HCT116 (cell line): Measurements from ENCODE around the gene AQP10. TPM values are rescaled to one million over a fixed set of nuclear protein-coding genes. Genes with fewer than 3 reads are reported as not detected.
"Not testable (repeated sequence)": the region's sequence is repeated elsewhere in the genome, so short reads cannot be mapped to it uniquely, and the experiment has no call there.

Experiments
- ATAC-seq: fragments of 200-7000 bp; cut with Tn5 transposase; 2 replicates; pipeline ENCODE4 v1.9.1; 2020; ENCODE audit warnings: mild to moderate bottlenecking, moderate library complexity
- BruUV-seq: library from RNA; stranded (reverse); fragments of 400-500 nt; replicated peaks from 2 replicates; lab custom pipeline; 2021; lab: Mats Ljungman, UMichigan
- CTCF ChIA-PET: fragments of 300-600 bp; sonication (Branson Sonifier 250); formaldehyde crosslinking; loops from one replicate; lab custom pipeline; 2021; ENCODE audit warnings: antibody characterized with exemption; lab: Charles Lee
- POLR2A ChIA-PET: fragments of 300-600, 350-600 bp; sonication (Branson Sonifier 250); formaldehyde crosslinking; loops from one replicate; lab custom pipeline; 2021; ENCODE audit warnings: antibody characterized with exemption; lab: Charles Lee
- RAD21 ChIA-PET, 2 experiments: fragments of 300-600 bp; sonication (Branson Sonifier 250); formaldehyde crosslinking; loops; one replicate each; lab custom pipeline; 2023; ENCODE audit warnings: low total read pairs in 2 of 2; ENCODE audit not compliant: uncharacterized antibody in 2 of 2, unreplicated experiment in 2 of 2, low non-redundant PET in 1 of 2; lab: Charles Lee
- DNase-seq: peaks from one replicate; pipeline ENCODE4 v3.0.0-alpha.2; 2010; ENCODE audit warnings: low read depth, low spot score
- H2AFZ ChIP-seq: fragments of 200-600 bp; shearing (Covaris generic), sonication (generic); 2 replicates; pipeline ENCODE4 v1.6.1; 2017; ENCODE audit warnings: low read depth, mixed run types, mixed read lengths, antibody characterized with exemption, low read length; ENCODE audit not compliant: poor library complexity, severe bottlenecking
- H3K27ac ChIP-seq: 2 replicates; pipeline ENCODE4 v1.5.1; 2012; ENCODE audit warnings: low read depth, low read length
- H3K27me3 ChIP-seq: fragments of 200-600 bp; sonication (generic); 2 replicates; pipeline ENCODE4 v1.6.1; 2016; ENCODE audit warnings: mixed run types, low read length, mixed read lengths; ENCODE audit not compliant: insufficient read depth
- H3K36me3 ChIP-seq, 2 experiments: fragments of 200-500 bp in 1 of 2; fragments of 200-600 bp in 1 of 2; sonication (Bioruptor generic) in 1 of 2; sonication (generic) in 1 of 2; 2 replicates each; pipeline versions ENCODE4 v1.5.1 to v1.6.1; 2014 to 2016; ENCODE audit warnings: low read length in 2 of 2, inconsistent platforms in 1 of 2, mixed read lengths in 1 of 2, mixed run types in 1 of 2; ENCODE audit not compliant: insufficient read depth in 2 of 2, control insufficient read depth in 1 of 2
- H3K4me1 ChIP-seq, 2 experiments: fragments of 200-600 bp in 1 of 2; sonication (generic) in 1 of 2; 2 replicates each; pipeline versions ENCODE4 v1.5.1 to v1.6.1; 2012 to 2017; ENCODE audit warnings: low read length in 2 of 2, inconsistent platforms in 1 of 2, mild to moderate bottlenecking in 1 of 2, mixed read lengths in 1 of 2, mixed run types in 1 of 2, moderate library complexity in 1 of 2; ENCODE audit not compliant: insufficient read depth in 2 of 2, control insufficient read depth in 1 of 2
- H3K4me2 ChIP-seq: fragments of 200-600 bp; sonication (generic); 2 replicates; pipeline ENCODE4 v1.6.1; 2017; ENCODE audit warnings: mixed run types, low read length, mixed read lengths
- H3K4me3 ChIP-seq, 2 experiments: fragments of 200-600 bp in 1 of 2; sonication (generic) in 1 of 2; replicated peaks in 1 of 2; 2 replicates each; pipeline ENCODE4 v1.5.1; 2011 to 2016; ENCODE audit warnings: low read length in 2 of 2, control low read depth in 1 of 2, low read depth in 1 of 2, mild to moderate bottlenecking in 1 of 2, mixed read lengths in 1 of 2, mixed run types in 1 of 2
- H3K79me2 ChIP-seq: fragments of 200-600 bp; sonication (generic); 2 replicates; pipeline ENCODE4 v1.6.1; 2017; ENCODE audit warnings: mild to moderate bottlenecking, mixed run types, low read length, moderate library complexity, mixed read lengths; ENCODE audit not compliant: insufficient read depth
- H3K9ac ChIP-seq: fragments of 200-600 bp; sonication (generic); 2 replicates; pipeline ENCODE4 v1.6.1; 2016; ENCODE audit warnings: low read length, mixed read lengths
- H3K9me2 ChIP-seq: fragments of 200-600 bp; sonication (generic), shearing (Covaris generic); 2 replicates; pipeline ENCODE4 v1.6.1; 2017; ENCODE audit warnings: mixed run types, mild to moderate bottlenecking, moderate library complexity; ENCODE audit not compliant: insufficient read depth
- H3K9me3 ChIP-seq, 2 experiments: fragments of 200-500 bp in 1 of 2; fragments of 200-600 bp in 1 of 2; sonication (Bioruptor generic) in 1 of 2; sonication (generic) in 1 of 2; 2 replicates each; pipeline ENCODE4 v1.6.1; 2014 to 2017; ENCODE audit warnings: low read length in 2 of 2, mixed read lengths in 2 of 2, inconsistent platforms in 1 of 2, low read depth in 1 of 2, mild to moderate bottlenecking in 1 of 2, mixed run types in 1 of 2, moderate library complexity in 1 of 2; ENCODE audit not compliant: control insufficient read depth in 1 of 2, insufficient read depth in 1 of 2
- H4K20me1 ChIP-seq: fragments of 200-600 bp; sonication (generic), shearing (Covaris generic); 2 replicates; pipeline ENCODE4 v1.6.1; 2017; ENCODE audit warnings: mixed run types, mild to moderate bottlenecking, moderate library complexity; ENCODE audit not compliant: insufficient read depth
- CBX3 ChIP-seq: IDR thresholded peaks from 2 replicates; pipeline ENCODE4 v1.6.1; 2012; ENCODE audit warnings: low read depth
- CEBPB ChIP-seq: IDR thresholded peaks from 2 replicates; pipeline ENCODE4 v1.6.1; 2012; ENCODE audit warnings: low read depth
- EZH2 ChIP-seq: fragments of 200-600 bp; sonication (generic); IDR thresholded peaks from 2 replicates; pipeline ENCODE4 v1.6.1; 2017; ENCODE audit warnings: antibody characterized with exemption, mixed run types
- EZH2phosphoT487 ChIP-seq: fragments of 200-600 bp; IDR thresholded peaks from 2 replicates; pipeline ENCODE4 v1.6.1; 2018; ENCODE audit warnings: antibody characterized with exemption, borderline replicate concordance
- FOSL1 ChIP-seq: IDR thresholded peaks from 2 replicates; pipeline ENCODE4 v1.6.1; 2012; ENCODE audit warnings: low read depth
- JUND ChIP-seq: IDR thresholded peaks from 2 replicates; pipeline ENCODE4 v1.6.1; 2012
- SP1 ChIP-seq: IDR thresholded peaks from 2 replicates; pipeline ENCODE4 v1.6.1; 2012; ENCODE audit warnings: low read depth
- SRF ChIP-seq: IDR thresholded peaks from 2 replicates; pipeline ENCODE4 v1.6.1; 2012; ENCODE audit warnings: low read depth
- TCF7L2 ChIP-seq: IDR thresholded peaks from 2 replicates; pipeline ENCODE4 v1.7.0; 2011; ENCODE audit warnings: borderline replicate concordance, inconsistent platforms; ENCODE audit not compliant: insufficient read depth, insufficient read length; ENCODE audit errors: extremely low read depth
- intact Hi-C: fragments of 100-400 bp; cut with micrococcal nuclease; formaldehyde crosslinking; loops from 2 replicates; pipeline ENCODE4 v1.10.0; 2022
- total RNA-seq: library from RNA; stranded (reverse); gene quantifications from one replicate; pipeline ENCODE4 v1.2.1, GENCODE V29; 2021; ENCODE audit not compliant: unreplicated experiment

Gene AQP10
- total RNA-seq, 1 experiment from 2014 or later = not detected

- TF ChIP-seq SRF (no peak), JUND (no peak), CEBPB (no peak), EZH2 (no peak), TCF7L2 (no peak), FOSL1 (no peak), CBX3 (no peak)
- TF ChIP-seq, all 23 proteins: peak for 0
Observed at GRCh38 chr1:154318386-154318785, 2.5 kb upstream of the AQP10 start (continued).

GRCh38 chr1:154321609-154321934, 679 bp downstream of the AQP10 start:
- H3K4me3 ChIP-seq, ATAC-seq, H3K36me3 ChIP-seq, DNase-seq, H2AFZ ChIP-seq, H3K9me3 ChIP-seq, H3K27ac ChIP-seq, RAD21 ChIA-PET, H3K79me2 ChIP-seq, H3K9me2 ChIP-seq, BruUV-seq, POLR2A ChIA-PET, H3K9ac ChIP-seq, CTCF ChIA-PET, H3K27me3 ChIP-seq, H4K20me1 ChIP-seq, H3K4me2 ChIP-seq: not testable (repeated sequence)
- intact Hi-C loops = loop anchor here (10.0 kb wide), 1 partner anchor 223 kb away; no protein-coding TSS in a partner anchor
- H3K4me1 ChIP-seq = peaks cover 2 to 20% of the 10 kb centered on the region in 2 experiments

- H3K9me3 ChIP-seq = no peaks in the 10 kb centered on the region
- no peaks in the 10 kb centered on the region for H3K79me2 ChIP-seq
- no peak overlapping the region for H3K4me2 ChIP-seq
- CTCF ChIA-PET = no interaction called here
- no peak for ATAC-seq
- intact Hi-C loops = loop anchor here (10.0 kb wide), 1 partner anchor 221 kb away; no protein-coding TSS in a partner anchor
- H3K9me2 ChIP-seq = no peaks in the 10 kb centered on the region
- no peaks in the 10 kb centered on the region for H4K20me1 ChIP-seq
- no peak for DNase-seq
- H3K4me1 ChIP-seq = peaks cover 19 to 40% of the 10 kb centered on the region in 2 experiments
- POLR2A ChIA-PET = no interaction called here
- H2AFZ ChIP-seq = no peak overlapping the region
- H3K36me3 ChIP-seq = no peaks in the 10 kb centered on the region
- RAD21 ChIA-PET = interaction anchor here in 1 of 2 experiments (0.5 kb wide), 1 partner anchor 222 kb away, joined by 4 read pairs; no protein-coding TSS in a partner anchor
- TF ChIP-seq SP1 = no peak
- TF ChIP-seq EZH2phosphoT487 = no peak
- no peak overlapping the region for H3K9ac ChIP-seq
- no peak overlapping the region for H3K4me3 ChIP-seq
- H3K27ac ChIP-seq = no peak overlapping the region
- no TSS peak for BruUV-seq
- H3K27me3 ChIP-seq = no peaks in the 10 kb centered on the region
Observed at GRCh38 chr1:154323493-154323892, 2.6 kb downstream of the AQP10 start.
